Upper lobe of left lung (tissue), 4 donors: ENCODE results near the gene ZFAND6.

ENCODE experiments used
- POLR2AphosphoS5 ChIP-seq, 2 donors: sonication (generic); formaldehyde crosslinking; IDR thresholded peaks; one replicate each; pipeline ENCODE4 v1.5.1; 2017; ENCODE audit warnings: antibody characterized with exemption in 2 of 2
- TF ChIP-seq, protein P1 (sequence below), 6 experiments: fragments of 450-650 bp in 4 of 6; fragments of 200-600 bp in 2 of 6; sonication (generic) in 2 of 6; IDR thresholded peaks; one replicate each; pipeline ENCODE4 v1.5.1; 2016 to 2019; ENCODE audit warnings: antibody characterized with exemption in 6 of 6

GRCh38 chr15:80100247-80100646 is 40.8 kb downstream of the ZFAND6 start:
- TF ChIP-seq, protein P1, sequence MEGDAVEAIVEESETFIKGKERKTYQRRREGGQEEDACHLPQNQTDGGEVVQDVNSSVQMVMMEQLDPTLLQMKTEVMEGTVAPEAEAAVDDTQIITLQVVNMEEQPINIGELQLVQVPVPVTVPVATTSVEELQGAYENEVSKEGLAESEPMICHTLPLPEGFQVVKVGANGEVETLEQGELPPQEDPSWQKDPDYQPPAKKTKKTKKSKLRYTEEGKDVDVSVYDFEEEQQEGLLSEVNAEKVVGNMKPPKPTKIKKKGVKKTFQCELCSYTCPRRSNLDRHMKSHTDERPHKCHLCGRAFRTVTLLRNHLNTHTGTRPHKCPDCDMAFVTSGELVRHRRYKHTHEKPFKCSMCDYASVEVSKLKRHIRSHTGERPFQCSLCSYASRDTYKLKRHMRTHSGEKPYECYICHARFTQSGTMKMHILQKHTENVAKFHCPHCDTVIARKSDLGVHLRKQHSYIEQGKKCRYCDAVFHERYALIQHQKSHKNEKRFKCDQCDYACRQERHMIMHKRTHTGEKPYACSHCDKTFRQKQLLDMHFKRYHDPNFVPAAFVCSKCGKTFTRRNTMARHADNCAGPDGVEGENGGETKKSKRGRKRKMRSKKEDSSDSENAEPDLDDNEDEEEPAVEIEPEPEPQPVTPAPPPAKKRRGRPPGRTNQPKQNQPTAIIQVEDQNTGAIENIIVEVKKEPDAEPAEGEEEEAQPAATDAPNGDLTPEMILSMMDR (IDR thresholded peaks at IDR 0.05): no peak
- no peak for TF ChIP-seq POLR2AphosphoS5 (IDR thresholded peaks at IDR 0.05)
